Neural progenitor cell (in vitro differentiated cells): Measurements from ENCODE around the gene LTB.

Source experiments
- CTCF ChIP-seq: fragments of 200-600 bp; sonication (generic); IDR thresholded peaks from 2 replicates; pipeline ENCODE4 v1.5.1; 2017; ENCODE audit warnings: antibody characterized with exemption, mild to moderate bottlenecking
- EZH2 ChIP-seq: fragments of 200-600 bp; sonication (generic); IDR thresholded peaks from 2 replicates; pipeline ENCODE4 v1.6.1; 2017; ENCODE audit warnings: antibody characterized with exemption, mild to moderate bottlenecking, moderate library complexity

GRCh38 chr6:31534521-31535040, 47.6 kb downstream of the LTB start:
- TF ChIP-seq CTCF (no peak), EZH2 (no peak)
